SK-N-MC (cell line): ENCODE measurements around the gene KLHL30.

Experiments used
- DNase-seq: peaks from one replicate; pipeline ENCODE4 v3.0.0-alpha.2; 2011; ENCODE audit warnings: low read depth, low spot score
- H3K27ac ChIP-seq: fragments of 200-600 bp; sonication (generic); 2 replicates; pipeline ENCODE4 v1.5.1; 2016; ENCODE audit warnings: mixed run types
- H3K36me3 ChIP-seq: fragments of 200-600 bp; sonication (generic); 2 replicates; pipeline ENCODE4 v1.6.1; 2017; ENCODE audit warnings: antibody characterized with exemption, low read length, mixed read lengths; ENCODE audit not compliant: insufficient read depth
- H3K4me3 ChIP-seq: fragments of 200-600 bp; sonication (generic); 2 replicates; pipeline ENCODE4 v1.5.1; 2016
- H3K9ac ChIP-seq: fragments of 200-600 bp; sonication (generic); 2 replicates; pipeline ENCODE4 v1.8.0; 2017; ENCODE audit warnings: mixed run types, mixed read lengths; ENCODE audit not compliant: insufficient read length
- H3K9me3 ChIP-seq: fragments of 200-600 bp; sonication (generic); 2 replicates; pipeline ENCODE4 v1.6.1; 2017; ENCODE audit warnings: low read depth, mild to moderate bottlenecking, antibody characterized with exemption, low read length, moderate library complexity, mixed read lengths
- EZH2 ChIP-seq: fragments of 200-600 bp; sonication (generic); IDR thresholded peaks from one replicate; pipeline ENCODE4 v1.6.1; 2017; ENCODE audit warnings: antibody characterized with exemption
- FOXP2 ChIP-seq: optimal IDR thresholded peaks from 2 replicates; pipeline ENCODE3; 2011; ENCODE audit warnings: mild to moderate bottlenecking, moderate library complexity; ENCODE audit not compliant: insufficient read depth; ENCODE audit errors: extremely low read length, control extremely low read depth
- POLR2AphosphoS5 ChIP-seq: IDR thresholded peaks from 2 replicates; pipeline ENCODE4 v1.6.1; 2012; ENCODE audit warnings: mild to moderate bottlenecking, low read depth, low read length, borderline replicate concordance

KLHL30 gene

DNA sequence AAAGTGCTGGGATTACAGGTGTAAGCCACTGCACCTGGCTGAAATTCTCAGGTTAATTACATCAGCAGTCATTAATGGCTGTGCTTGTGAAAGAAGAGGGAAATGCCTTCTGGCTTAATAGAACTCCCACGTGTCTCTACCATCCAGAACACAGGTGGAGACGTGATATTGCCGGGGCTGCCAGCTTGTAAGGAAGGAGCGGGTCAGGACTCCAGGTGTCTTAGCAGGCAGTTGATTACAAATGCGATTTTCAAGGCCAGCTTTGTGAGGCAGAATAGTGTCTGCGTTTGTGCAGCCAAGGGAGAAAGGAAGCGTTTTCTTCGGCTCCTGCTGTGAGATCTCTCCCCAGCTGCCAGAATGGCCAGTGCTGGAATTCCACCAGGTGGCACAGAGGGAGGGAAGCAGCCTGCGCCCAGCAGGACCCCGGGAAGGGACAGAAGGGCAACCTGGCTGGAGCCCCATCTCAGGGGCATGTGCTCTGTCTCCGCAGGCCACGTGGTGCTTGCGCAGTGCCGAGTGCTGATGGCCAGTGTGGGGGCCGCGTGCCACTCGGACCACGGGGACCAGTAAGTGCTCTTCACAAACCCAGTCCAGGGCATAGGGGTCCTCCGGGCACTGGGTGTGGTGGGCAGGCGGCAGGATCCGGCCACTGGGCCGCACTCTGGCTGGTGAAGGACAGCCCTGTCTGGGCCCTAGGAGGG, 42.0 kb upstream of the KLHL30 start:
- H3K4me3 ChIP-seq, result no peak overlapping the region

DNA sequence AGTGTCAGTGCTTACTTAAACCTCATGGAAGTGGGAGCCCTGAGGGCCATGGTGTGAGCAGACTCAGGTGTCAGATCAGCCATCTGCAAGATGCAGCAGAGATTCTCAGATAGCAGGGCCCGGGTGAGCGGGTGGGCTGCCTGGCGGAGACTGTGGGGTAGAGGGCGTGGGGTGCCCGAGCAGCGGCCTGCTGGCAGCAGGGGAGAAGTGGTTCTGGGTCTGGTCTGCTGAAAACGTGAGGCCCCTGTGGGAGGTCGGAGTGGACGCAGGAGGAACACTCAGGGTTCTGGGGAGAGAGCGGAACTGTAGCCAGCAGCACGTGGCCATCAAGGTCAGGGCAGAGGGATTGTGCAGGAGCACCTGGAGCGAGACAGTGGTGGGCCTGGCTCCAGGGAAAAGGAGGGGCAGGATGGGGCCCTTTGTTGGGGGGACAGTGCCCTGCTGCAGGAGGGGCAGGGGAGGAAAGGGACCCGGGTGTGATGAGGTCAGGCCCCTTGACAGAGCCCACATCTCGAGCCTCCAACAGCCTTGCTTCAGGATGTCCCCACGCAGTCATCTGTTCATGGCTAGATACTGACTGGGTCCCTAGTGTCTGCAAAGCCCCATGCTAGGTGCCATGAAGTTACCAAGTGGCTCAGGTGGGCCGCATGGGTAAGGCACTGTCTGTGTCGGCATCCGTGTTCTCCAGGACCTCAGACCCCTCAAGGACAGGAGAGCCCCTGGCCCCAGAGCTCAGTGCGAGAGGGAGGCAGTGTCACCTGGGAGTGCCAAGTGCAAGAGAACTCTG, 41.1 kb upstream of the KLHL30 start:
- Histone ChIP-seq H3K4me3 (no peak overlapping the region), H3K27ac (no peak overlapping the region), H3K9ac (no peak overlapping the region), H3K9me3 (no peaks in the 10 kb centered on the region), H3K36me3 (no peaks in the 10 kb centered on the region)
- TF ChIP-seq EZH2 (no peak), POLR2AphosphoS5 (no peak; the same call in 1 of the 2 replicates), FOXP2 (no peak)
- no peak for DNase-seq

More for the DNA sequence above, 42.0 kb upstream of the KLHL30 start:
- Histone ChIP-seq H3K27ac (no peak overlapping the region), H3K9me3 (no peaks in the 10 kb centered on the region), H3K9ac (no peak overlapping the region), H3K36me3 (no peaks in the 10 kb centered on the region; the same call in 1 of the 2 replicates)
- no peak for DNase-seq
- TF ChIP-seq POLR2AphosphoS5 (no peak), EZH2 (no peak), FOXP2 (no peak)

DNA sequence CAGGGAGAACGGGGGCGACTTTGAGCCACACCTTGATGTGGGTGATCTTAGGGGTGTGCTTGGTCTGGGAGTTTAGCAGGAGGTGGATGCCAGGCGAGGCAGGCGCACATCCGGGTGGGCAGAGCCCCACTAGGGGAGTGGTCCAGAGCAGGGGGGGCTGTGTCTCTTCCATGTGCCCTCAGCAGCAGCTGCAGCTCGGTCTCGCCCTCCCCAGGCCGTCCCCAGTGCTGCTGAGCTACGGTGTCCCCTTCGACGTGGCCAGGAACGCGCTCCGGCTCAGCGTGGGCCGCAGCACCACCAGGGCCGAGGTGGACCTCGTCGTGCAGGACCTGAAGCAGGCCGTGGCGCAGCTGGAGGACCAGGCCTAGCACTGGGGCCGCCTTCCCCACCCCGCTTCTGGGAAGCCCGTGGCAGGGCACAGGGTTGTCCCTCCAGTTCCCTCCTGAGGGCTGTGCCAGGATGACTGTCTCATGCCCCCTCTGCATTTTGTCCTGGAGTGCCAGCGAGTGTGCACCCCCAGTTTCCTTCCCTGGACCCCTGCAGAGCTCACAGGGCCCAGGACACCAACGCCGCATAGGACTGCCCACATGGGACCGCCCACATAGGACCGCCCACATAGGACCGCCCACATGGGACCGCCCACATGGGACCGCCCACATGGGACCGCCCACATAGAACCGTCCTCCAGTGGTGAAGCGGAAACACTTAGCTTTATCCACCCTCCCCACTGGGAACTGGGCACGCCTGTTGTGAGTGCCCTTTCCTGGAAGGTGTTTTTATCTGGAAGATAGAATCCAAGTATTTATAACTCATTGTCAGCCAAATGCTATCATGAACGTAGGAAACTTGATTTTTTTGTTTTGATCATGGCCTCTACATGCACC, 40.2 kb upstream of the KLHL30 start:
- peak; percentile 52 for DNase-seq
- Histone ChIP-seq H3K27ac (no peak overlapping the region), H3K4me3 (peak overlapping the region; percentile 29), H3K9ac (no peak overlapping the region), H3K9me3 (no peaks in the 10 kb centered on the region), H3K36me3 (no peaks in the 10 kb centered on the region)
- TF ChIP-seq FOXP2, result peak; percentile 61
- TF ChIP-seq POLR2AphosphoS5, result peak; percentile 35; the same call in 1 of the 2 replicates
- TF ChIP-seq EZH2, result no peak

DNA sequence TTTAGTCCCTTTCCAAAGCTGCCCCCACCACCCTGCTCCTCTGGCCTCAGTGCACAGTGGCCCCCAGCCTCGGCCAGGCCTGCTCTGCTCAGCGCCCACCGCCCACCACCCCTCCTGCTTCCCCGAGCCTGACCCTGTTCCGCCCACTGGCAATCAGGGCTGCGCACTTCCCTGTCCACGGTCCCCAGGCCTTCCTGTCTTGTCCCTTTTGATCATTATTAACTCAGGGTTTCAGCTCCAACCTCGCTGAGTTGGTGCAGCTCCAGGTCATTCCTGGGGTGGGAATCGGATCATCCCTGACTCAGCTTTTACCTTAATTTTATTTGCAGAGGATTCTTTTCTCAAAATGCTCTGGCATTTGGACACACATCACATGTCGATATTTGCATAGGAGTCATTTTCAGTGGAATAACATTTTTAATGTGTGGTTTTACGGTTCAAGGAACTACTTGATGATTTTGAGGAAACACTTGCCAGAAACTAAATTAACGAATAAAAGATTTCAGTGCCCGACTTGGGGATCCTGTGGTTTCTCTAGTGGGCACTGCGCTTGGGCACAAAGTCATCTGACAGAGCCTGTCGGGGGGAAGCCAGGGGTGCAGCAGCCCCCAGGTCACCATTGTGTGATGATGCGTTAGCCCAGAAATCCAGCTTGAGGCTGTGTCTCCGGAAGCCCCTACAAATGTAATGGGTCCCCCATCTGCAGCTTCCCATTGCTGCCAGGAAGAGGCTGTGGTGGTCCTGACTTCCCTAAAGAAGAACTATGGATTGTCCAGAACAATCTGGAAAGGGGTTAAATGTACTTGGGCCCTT, 39.4 kb upstream of the KLHL30 start:
- TF ChIP-seq EZH2, result no peak
- TF ChIP-seq POLR2AphosphoS5, result no peak
- TF ChIP-seq FOXP2, result no peak
- H3K36me3 ChIP-seq, result no peaks in the 10 kb centered on the region
- H3K9me3 ChIP-seq, result no peaks in the 10 kb centered on the region
- H3K27ac ChIP-seq, result peak overlapping the region; percentile 60; the same call in 1 of the 2 replicates
- peak overlapping the region; percentile 29 for H3K4me3 ChIP-seq
- H3K9ac ChIP-seq, result no peak overlapping the region
- DNase-seq, result no peak

DNA sequence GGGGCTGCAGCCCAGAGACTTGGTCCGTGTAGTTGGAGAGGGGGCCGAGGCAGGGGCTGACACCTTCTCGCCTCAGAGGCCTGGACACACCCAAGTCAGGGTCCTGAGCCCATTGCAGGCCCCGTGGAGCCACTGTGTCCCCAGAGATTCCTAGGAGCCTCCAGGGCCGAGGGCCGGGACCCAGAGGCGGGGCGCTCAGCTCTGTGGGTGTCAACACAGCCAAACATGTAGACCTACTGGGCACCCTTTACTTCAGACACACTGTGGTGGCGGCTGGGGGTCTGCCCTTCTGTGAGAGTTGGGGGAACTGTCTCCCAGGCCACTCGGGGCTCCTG, 38.8 kb upstream of the KLHL30 start:
- no peak overlapping the region for H3K27ac ChIP-seq
- TF ChIP-seq POLR2AphosphoS5 (no peak), FOXP2 (no peak), EZH2 (no peak)
- H3K9me3 ChIP-seq, result no peaks in the 10 kb centered on the region
- no peak overlapping the region for H3K4me3 ChIP-seq
- no peaks in the 10 kb centered on the region for H3K36me3 ChIP-seq
- no peak overlapping the region for H3K9ac ChIP-seq
- no peak for DNase-seq

DNA sequence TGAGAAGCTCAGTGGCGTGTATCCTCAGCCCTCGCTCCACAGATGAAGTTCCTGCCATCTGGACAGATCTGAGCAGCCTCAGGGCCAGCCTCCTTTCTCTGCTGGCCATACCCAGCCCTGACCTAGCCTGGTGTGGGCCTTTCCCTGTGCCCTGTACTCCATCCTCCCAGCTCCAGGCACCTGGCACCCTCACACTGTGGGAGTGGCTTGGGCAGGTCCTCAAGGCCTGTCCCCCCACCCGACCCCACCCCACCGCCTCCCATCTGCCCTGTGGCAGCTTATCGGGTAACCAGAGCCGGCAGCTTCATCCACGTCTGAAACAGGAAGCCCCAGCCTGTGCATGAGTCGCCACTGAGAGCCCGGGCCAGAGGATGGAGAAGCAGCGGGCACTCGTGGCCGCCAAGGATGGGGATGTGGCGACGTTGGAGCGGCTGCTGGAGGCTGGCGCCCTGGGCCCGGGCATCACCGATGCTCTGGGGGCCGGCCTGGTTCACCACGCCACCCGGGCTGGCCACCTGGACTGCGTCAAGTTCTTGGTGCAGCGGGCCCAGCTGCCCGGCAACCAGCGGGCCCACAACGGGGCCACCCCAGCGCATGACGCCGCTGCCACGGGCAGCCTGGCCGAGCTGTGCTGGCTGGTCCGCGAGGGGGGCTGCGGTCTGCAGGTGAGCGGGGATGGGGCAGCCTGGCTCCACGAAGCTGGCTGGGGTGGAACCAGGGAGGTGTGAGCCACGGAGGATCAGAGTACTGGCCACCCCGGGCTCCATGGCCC, 38.2 kb upstream of the KLHL30 start, which contains the start of gene ESPNL:
Gene ESPNL, plus strand, starts transcription at position 292 of the 772 bp plus-strand sequence. Its CDS starts 80 bp downstream, at position 372.
- Histone ChIP-seq H3K27ac (peak within 1 kb of the TSS; percentile 60; the same call in 1 of the 2 replicates), H3K9ac (no peak within 1 kb of the TSS), H3K9me3 (no peaks in the 10 kb centered on the region), H3K4me3 (peak within 1 kb of the TSS; percentile 29; the same call in 1 of the 2 replicates), H3K36me3 (no peaks in the 10 kb centered on the region)
- DNase-seq, result no peak
- TF ChIP-seq EZH2 (no peak), FOXP2 (no peak), POLR2AphosphoS5 (no peak)
